OCI-LY1 (cell line): Measurements from ENCODE around the gene ZNF212.

Experiments used
- EZH2 ChIP-seq: fragments of 200-600 bp; sonication (generic), shearing (Covaris generic); IDR thresholded peaks from 2 replicates; pipeline ENCODE4 v1.8.0; 2017; ENCODE audit warnings: borderline replicate concordance, mixed run types, mild to moderate bottlenecking, antibody characterized with exemption, low read length, moderate library complexity, mixed read lengths
- TF ChIP-seq, protein P1 (sequence below): fragments of 200-600 bp; sonication (generic), shearing (Covaris generic); IDR thresholded peaks from 2 replicates; pipeline ENCODE4 v1.5.1; 2017; ENCODE audit warnings: mild to moderate bottlenecking, antibody characterized with exemption, low read length, moderate library complexity, mixed read lengths

- TF ChIP-seq, protein P1, sequence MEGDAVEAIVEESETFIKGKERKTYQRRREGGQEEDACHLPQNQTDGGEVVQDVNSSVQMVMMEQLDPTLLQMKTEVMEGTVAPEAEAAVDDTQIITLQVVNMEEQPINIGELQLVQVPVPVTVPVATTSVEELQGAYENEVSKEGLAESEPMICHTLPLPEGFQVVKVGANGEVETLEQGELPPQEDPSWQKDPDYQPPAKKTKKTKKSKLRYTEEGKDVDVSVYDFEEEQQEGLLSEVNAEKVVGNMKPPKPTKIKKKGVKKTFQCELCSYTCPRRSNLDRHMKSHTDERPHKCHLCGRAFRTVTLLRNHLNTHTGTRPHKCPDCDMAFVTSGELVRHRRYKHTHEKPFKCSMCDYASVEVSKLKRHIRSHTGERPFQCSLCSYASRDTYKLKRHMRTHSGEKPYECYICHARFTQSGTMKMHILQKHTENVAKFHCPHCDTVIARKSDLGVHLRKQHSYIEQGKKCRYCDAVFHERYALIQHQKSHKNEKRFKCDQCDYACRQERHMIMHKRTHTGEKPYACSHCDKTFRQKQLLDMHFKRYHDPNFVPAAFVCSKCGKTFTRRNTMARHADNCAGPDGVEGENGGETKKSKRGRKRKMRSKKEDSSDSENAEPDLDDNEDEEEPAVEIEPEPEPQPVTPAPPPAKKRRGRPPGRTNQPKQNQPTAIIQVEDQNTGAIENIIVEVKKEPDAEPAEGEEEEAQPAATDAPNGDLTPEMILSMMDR, result no peak
- no peak for TF ChIP-seq EZH2
Measured at GRCh38 chr7:149300620-149301285, 61.3 kb downstream of the ZNF212 start.
